ENCODE measurements around the gene AGMO.

- no peak for TF ChIP-seq CTCF (IDR thresholded peaks at IDR 0.05)
- TF ChIP-seq POLR2A (IDR thresholded peaks at IDR 0.05): no peak
Observed at GRCh38 chr7:15559416-15559928, 2.3 kb downstream of the AGMO start.

All from right lobe of liver (tissue), 4 donors.